ENCODE results near the gene STRIP1.

GRCh38 chr1:110085671-110086070 is 51.2 kb downstream of the STRIP1 start:
- TF ChIP-seq CTCF (IDR thresholded peaks at IDR 0.05; ENCODE audit: low read depth, low read length, missing input control) (no peak), RXRA (IDR thresholded peaks at IDR 0.05) (no peak), YY1 (IDR thresholded peaks at IDR 0.05) (no peak), SP1 (IDR thresholded peaks at IDR 0.05) (no peak)
